ENCODE results near the gene SLC9B2.

Gene SLC9B2

GRCh38 chr4:103074744-103075434, 1.7 kb downstream of the SLC9B2 start:
- H3K4me3 ChIP-seq (ENCODE audit: low read depth, low read length), result peak overlapping the region; percentile 88
- peak; percentile 58 for DNase-seq (ENCODE audit: low read depth)

GRCh38 chr4:103073792-103074438, 2.6 kb downstream of the SLC9B2 start:
- peak overlapping the region; percentile 22 for H3K4me3 ChIP-seq (ENCODE audit: low read depth, low read length)
- DNase-seq (ENCODE audit: low read depth), result no peak
- TF ChIP-seq CTCF (IDR thresholded peaks at IDR 0.05; ENCODE audit: low read depth, low read length) (no peak), POLR2A (IDR thresholded peaks at IDR 0.05; ENCODE audit: extremely low read depth, insufficient read length) (no peak), MYC (IDR thresholded peaks at IDR 0.05; ENCODE audit: low read depth, low read length) (no peak), MAX (IDR thresholded peaks at IDR 0.05; ENCODE audit: low read depth, low read length) (no peak)

More at GRCh38 chr4:103074744-103075434, 1.7 kb downstream of the SLC9B2 start:
- TF ChIP-seq MAX (IDR thresholded peaks at IDR 0.05; ENCODE audit: low read depth, low read length) (no peak), MYC (IDR thresholded peaks at IDR 0.05; ENCODE audit: low read depth, low read length) (no peak), CTCF (IDR thresholded peaks at IDR 0.05; ENCODE audit: low read depth, low read length) (no peak), POLR2A (IDR thresholded peaks at IDR 0.05; ENCODE audit: extremely low read depth, insufficient read length) (no peak)

GRCh38 chr4:103067841-103068547, 8.6 kb downstream of the SLC9B2 start:
- H3K4me3 ChIP-seq (ENCODE audit: low read depth, low read length), result no peak overlapping the region
- no peak for DNase-seq (ENCODE audit: low read depth)
- TF ChIP-seq MAX (IDR thresholded peaks at IDR 0.05; ENCODE audit: low read depth, low read length) (no peak), CTCF (IDR thresholded peaks at IDR 0.05; ENCODE audit: low read depth, low read length) (no peak), POLR2A (IDR thresholded peaks at IDR 0.05; ENCODE audit: extremely low read depth, insufficient read length) (no peak), MYC (IDR thresholded peaks at IDR 0.05; ENCODE audit: low read depth, low read length) (no peak)

GRCh38 chr4:103060453-103061148, 16.0 kb downstream of the SLC9B2 start:
- no peak for TF ChIP-seq POLR2A (IDR thresholded peaks at IDR 0.05; ENCODE audit: extremely low read depth, insufficient read length)
- TF ChIP-seq CTCF (IDR thresholded peaks at IDR 0.05; ENCODE audit: low read depth, low read length), result no peak
- no peak for TF ChIP-seq MYC (IDR thresholded peaks at IDR 0.05; ENCODE audit: low read depth, low read length)
- no peak for TF ChIP-seq MAX (IDR thresholded peaks at IDR 0.05; ENCODE audit: low read depth, low read length)
- no peak overlapping the region for H3K4me3 ChIP-seq (ENCODE audit: low read depth, low read length)
- DNase-seq (ENCODE audit: low read depth), result no peak

- TF ChIP-seq CTCF (IDR thresholded peaks at IDR 0.05; ENCODE audit: low read depth, low read length), result no peak
- TF ChIP-seq MYC (IDR thresholded peaks at IDR 0.05; ENCODE audit: low read depth, low read length), result no peak
- no peak for TF ChIP-seq MAX (IDR thresholded peaks at IDR 0.05; ENCODE audit: low read depth, low read length)
These were observed 22.5 kb downstream of the SLC9B2 start for GRCh38 chr4:103054030-103054429.

More at GRCh38 chr4:103054030-103054429, 22.5 kb downstream of the SLC9B2 start:
- no peak overlapping the region for H3K4me3 ChIP-seq (ENCODE audit: low read depth, low read length)
- DNase-seq (ENCODE audit: low read depth), result peak; percentile 29
